ENCODE data around the gene SH3BP4.

SH3BP4 gene

DNA sequence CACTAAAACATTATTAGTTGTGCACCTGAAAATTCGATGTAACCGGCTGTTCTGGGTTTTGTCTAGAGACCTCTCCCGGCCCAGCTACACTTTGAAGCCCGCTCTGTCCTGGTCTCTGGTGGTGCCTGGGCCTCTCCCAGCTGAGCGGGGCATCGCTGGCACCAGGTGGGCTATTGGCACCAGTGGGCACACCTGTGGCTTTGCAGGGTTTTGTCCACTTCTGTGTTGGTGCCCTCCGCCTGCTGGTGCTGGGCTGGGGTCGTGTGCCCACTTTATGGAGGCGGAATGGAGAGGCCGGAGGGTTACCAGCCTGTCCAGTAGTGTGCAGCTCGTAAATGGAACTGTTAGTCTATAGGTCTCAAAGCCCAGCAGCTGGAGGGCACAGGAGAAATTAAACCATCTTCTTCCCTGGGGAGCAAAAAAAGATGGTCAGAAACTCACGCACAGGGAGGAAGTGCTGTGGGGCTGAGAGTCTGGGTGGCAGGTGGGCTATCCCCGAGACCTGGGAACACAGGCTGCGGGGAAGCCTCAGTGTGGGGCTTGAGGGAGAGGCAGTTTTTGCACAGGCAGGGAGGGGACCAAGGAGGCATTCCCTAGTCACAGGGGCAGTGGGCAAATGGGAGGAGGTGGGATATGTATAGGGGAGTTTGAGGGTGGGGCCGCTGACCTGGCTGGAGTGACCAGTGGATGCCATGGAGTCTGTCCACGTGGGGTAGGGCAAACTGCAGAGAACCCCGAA lies 30.4 kb downstream of the SH3BP4 start:
- TF ChIP-seq ZFX (IDR thresholded peaks at IDR 0.05): no peak
- TF ChIP-seq, protein P1, sequence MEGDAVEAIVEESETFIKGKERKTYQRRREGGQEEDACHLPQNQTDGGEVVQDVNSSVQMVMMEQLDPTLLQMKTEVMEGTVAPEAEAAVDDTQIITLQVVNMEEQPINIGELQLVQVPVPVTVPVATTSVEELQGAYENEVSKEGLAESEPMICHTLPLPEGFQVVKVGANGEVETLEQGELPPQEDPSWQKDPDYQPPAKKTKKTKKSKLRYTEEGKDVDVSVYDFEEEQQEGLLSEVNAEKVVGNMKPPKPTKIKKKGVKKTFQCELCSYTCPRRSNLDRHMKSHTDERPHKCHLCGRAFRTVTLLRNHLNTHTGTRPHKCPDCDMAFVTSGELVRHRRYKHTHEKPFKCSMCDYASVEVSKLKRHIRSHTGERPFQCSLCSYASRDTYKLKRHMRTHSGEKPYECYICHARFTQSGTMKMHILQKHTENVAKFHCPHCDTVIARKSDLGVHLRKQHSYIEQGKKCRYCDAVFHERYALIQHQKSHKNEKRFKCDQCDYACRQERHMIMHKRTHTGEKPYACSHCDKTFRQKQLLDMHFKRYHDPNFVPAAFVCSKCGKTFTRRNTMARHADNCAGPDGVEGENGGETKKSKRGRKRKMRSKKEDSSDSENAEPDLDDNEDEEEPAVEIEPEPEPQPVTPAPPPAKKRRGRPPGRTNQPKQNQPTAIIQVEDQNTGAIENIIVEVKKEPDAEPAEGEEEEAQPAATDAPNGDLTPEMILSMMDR (conservative IDR thresholded peaks at IDR 0.05): no peak
- peak overlapping the region; percentile 91 for H3K27ac ChIP-seq

- peak overlapping the region; percentile 91 for H3K27ac ChIP-seq
Observed at GRCh38 chr2:234983011-234983726, 31.4 kb downstream of the SH3BP4 start.

GRCh38 chr2:234985608-234986245 lies 33.9 kb downstream of the SH3BP4 start:
- no peak overlapping the region for H3K27ac ChIP-seq
- TF ChIP-seq, protein P1 (conservative IDR thresholded peaks at IDR 0.05): no peak
- no peak for TF ChIP-seq ZFX (IDR thresholded peaks at IDR 0.05)

More at GRCh38 chr2:234983011-234983726, 31.4 kb downstream of the SH3BP4 start:
- no peak for TF ChIP-seq ZFX (IDR thresholded peaks at IDR 0.05)
- TF ChIP-seq, protein P1 (conservative IDR thresholded peaks at IDR 0.05): no peak

DNA sequence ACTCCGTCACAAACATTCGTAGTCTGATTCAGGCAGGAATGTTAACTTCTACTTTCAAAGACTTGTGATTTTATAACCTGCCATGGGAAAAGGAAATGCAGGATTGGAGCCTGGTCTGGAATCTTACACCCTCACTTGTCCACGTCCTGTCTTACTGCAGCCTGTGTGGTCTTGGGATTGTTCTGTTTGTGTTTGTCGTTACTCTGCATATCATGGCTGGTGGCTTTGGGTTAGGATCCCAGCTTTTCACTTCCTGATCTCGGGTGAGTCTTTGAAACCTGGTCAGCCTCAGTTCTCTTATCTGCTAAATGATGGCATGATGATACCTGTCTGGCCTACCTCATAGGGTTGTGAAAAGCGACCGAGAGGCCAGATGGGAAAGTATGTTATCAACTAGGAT lies 34.6 kb downstream of the SH3BP4 start:
- TF ChIP-seq, protein P1 (conservative IDR thresholded peaks at IDR 0.05): no peak
- no peak for TF ChIP-seq ZFX (IDR thresholded peaks at IDR 0.05)
- H3K27ac ChIP-seq: no peak overlapping the region

DNA sequence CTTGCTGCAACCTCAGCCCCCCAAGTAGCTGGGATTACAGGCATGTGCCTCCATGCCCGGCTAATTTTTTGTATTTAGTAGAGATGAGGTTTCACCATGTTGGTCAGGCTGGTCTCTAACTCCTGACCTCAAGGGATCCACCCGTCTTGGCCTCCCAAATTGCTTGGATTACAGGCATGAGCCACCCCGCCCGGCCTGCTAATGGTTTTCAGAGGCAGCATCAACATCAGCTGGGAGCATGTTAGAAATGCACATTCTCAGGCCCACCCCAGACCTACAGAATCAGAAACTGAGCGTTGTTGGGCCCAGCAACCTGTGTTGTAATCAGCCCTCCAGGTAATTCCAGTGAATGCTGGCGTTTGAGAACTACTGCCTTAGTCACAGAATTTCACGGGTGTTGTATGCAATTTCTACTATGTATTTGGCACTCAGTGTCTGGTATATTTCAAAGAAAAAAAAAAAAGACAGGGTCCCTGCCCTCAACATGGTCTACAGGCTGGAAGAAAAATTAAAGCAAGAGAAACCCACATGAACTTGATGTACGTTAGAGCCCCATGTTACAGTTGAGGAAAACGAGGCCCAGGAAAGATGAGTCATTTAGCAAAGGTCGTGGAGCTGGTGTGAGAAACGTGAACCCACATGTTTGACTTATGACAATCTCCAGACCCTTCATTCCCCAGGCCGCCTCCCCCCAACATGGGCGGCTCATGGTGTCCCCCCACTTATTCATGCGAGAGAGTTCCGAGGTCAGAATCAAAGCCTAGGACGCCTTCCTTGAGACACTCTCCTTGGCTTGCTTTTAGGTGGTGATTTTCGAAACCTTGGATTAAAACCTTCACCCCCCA lies 35.3 kb downstream of the SH3BP4 start:
- TF ChIP-seq ZFX (IDR thresholded peaks at IDR 0.05): no peak
- TF ChIP-seq, protein P1 (conservative IDR thresholded peaks at IDR 0.05): no peak
- peak overlapping the region; percentile 79 for H3K27ac ChIP-seq

- TF ChIP-seq, protein P1 (conservative IDR thresholded peaks at IDR 0.05): no peak
- TF ChIP-seq ZFX (IDR thresholded peaks at IDR 0.05): no peak
- peak overlapping the region; percentile 79 for H3K27ac ChIP-seq
Observed at GRCh38 chr2:234987754-234988153, 35.9 kb downstream of the SH3BP4 start.
